Cerebellar cortex (tissue), 1 donor: ENCODE results near the gene TPO.
"Not testable (repeated sequence)": the region's sequence is repeated elsewhere in the genome, so short reads cannot be mapped to it uniquely, and the experiment has no call there.

Source experiments
- DNase-seq: peaks from one replicate; pipeline ENCODE4 v3.0.0-alpha.2; 2015; ENCODE audit warnings: low spot score

Gene TPO

GRCh38 chr2:1405967-1406366 is 7.3 kb upstream of the TPO start:
- no peak for DNase-seq

GRCh38 chr2:1406434-1406833 is 6.8 kb upstream of the TPO start:
- no peak for DNase-seq

GRCh38 chr2:1407950-1408675 is 5.2 kb upstream of the TPO start:
- DNase-seq: no peak

GRCh38 chr2:1414121-1414520 is 858 bp downstream of the TPO start:
- DNase-seq: no peak

GRCh38 chr2:1414901-1415300 is 1.6 kb downstream of the TPO start:
- not testable (repeated sequence) for DNase-seq

- no peak for DNase-seq
Measured at GRCh38 chr2:1415501-1415900, 2.2 kb downstream of the TPO start.

GRCh38 chr2:1418566-1418965 is 5.3 kb downstream of the TPO start:
- no peak for DNase-seq

- DNase-seq: no peak
Measured at GRCh38 chr2:1420746-1421480, 7.7 kb downstream of the TPO start.

- DNase-seq: no peak
Measured at GRCh38 chr2:1421731-1422130, 8.5 kb downstream of the TPO start.

GRCh38 chr2:1422131-1422530 is 8.9 kb downstream of the TPO start:
- DNase-seq: no peak

GRCh38 chr2:1422716-1423285 is 9.5 kb downstream of the TPO start:
- no peak for DNase-seq

- no peak for DNase-seq
Measured at GRCh38 chr2:1427086-1427485, 13.8 kb downstream of the TPO start.

- no peak for DNase-seq
Measured at GRCh38 chr2:1429895-1430294, 16.6 kb downstream of the TPO start.

GRCh38 chr2:1430491-1430890 is 17.2 kb downstream of the TPO start:
- no peak for DNase-seq

- DNase-seq: no peak
Measured at GRCh38 chr2:1431886-1432400, 18.7 kb downstream of the TPO start.

- no peak for DNase-seq
Measured at GRCh38 chr2:1432726-1433125, 19.5 kb downstream of the TPO start.

GRCh38 chr2:1436369-1436768 is 23.1 kb downstream of the TPO start:
- DNase-seq: no peak

- no peak for DNase-seq
Measured at GRCh38 chr2:1437101-1437500, 23.8 kb downstream of the TPO start.

- DNase-seq: no peak
Measured at GRCh38 chr2:1437537-1437936, 24.3 kb downstream of the TPO start.

GRCh38 chr2:1438972-1439371 is 25.7 kb downstream of the TPO start:
- no peak for DNase-seq

- no peak for DNase-seq
Measured at GRCh38 chr2:1440581-1440980, 27.3 kb downstream of the TPO start.

- DNase-seq: no peak
Measured at GRCh38 chr2:1446301-1446700, 33.0 kb downstream of the TPO start.

- DNase-seq: no peak
Measured at GRCh38 chr2:1448009-1448408, 34.7 kb downstream of the TPO start.
